Measurements from ENCODE around the gene CDK5RAP2.

Gene CDK5RAP2

DNA sequence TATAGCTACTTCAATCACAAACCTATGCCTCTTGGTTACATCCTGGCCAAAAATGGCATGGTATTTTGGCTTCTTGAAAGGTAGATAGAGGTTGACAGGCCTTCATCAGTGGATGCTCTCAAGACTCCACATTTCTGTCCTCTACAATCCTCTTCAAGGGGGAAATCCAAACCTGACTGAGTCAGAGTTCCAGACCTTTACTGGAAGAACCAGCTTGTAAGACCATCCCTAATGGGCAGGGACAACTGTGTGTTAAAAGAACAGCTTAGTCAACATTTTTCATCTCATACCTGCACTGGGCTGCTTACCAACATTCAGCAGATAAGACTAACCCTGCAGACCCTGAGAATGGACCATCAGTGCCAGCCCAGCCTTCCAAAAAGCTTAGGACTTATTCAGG, 155.7 kb downstream of the CDK5RAP2 start:
- TF ChIP-seq, protein P1, sequence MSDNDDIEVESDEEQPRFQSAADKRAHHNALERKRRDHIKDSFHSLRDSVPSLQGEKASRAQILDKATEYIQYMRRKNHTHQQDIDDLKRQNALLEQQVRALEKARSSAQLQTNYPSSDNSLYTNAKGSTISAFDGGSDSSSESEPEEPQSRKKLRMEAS (IDR thresholded peaks at IDR 0.05; ENCODE audit: low read depth, low read length) = no peak
- TF ChIP-seq, protein P2, sequence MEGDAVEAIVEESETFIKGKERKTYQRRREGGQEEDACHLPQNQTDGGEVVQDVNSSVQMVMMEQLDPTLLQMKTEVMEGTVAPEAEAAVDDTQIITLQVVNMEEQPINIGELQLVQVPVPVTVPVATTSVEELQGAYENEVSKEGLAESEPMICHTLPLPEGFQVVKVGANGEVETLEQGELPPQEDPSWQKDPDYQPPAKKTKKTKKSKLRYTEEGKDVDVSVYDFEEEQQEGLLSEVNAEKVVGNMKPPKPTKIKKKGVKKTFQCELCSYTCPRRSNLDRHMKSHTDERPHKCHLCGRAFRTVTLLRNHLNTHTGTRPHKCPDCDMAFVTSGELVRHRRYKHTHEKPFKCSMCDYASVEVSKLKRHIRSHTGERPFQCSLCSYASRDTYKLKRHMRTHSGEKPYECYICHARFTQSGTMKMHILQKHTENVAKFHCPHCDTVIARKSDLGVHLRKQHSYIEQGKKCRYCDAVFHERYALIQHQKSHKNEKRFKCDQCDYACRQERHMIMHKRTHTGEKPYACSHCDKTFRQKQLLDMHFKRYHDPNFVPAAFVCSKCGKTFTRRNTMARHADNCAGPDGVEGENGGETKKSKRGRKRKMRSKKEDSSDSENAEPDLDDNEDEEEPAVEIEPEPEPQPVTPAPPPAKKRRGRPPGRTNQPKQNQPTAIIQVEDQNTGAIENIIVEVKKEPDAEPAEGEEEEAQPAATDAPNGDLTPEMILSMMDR (IDR thresholded peaks at IDR 0.05; ENCODE audit: low read depth, low read length) = no peak
- no peak for TF ChIP-seq MYC (IDR thresholded peaks at IDR 0.05; ENCODE audit: low read depth, low read length)
- no peak for TF ChIP-seq POLR2A (IDR thresholded peaks at IDR 0.05; ENCODE audit: extremely low read depth, insufficient read length)
- DNase-seq (ENCODE audit: low read depth) = no peak
- H3K4me3 ChIP-seq (ENCODE audit: low read depth, low read length) = no peak overlapping the region

DNA sequence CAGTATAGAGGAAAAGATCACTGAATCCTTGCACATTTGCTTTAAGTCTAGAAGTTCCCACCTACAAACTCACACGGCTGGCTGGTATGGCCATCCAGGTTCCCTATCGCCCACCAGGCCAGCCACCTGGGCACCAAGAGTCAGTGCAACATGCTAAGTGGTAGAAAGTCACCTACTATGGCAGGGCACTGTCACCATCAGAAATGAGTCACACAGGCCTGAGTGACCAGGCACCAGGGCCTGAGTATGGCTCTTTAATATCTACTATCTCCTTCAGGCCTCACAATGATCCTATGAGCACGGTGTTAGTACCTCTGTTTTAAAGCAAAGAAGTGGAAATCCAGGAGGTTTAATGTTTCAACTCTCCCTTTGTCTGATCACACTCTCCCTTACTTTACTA, 156.2 kb downstream of the CDK5RAP2 start:
- DNase-seq (ENCODE audit: low read depth) = no peak
- H3K4me3 ChIP-seq (ENCODE audit: low read depth, low read length) = no peak overlapping the region
- TF ChIP-seq, protein P2 (IDR thresholded peaks at IDR 0.05; ENCODE audit: low read depth, low read length) = no peak
- TF ChIP-seq, protein P1 (IDR thresholded peaks at IDR 0.05; ENCODE audit: low read depth, low read length) = no peak
- no peak for TF ChIP-seq MYC (IDR thresholded peaks at IDR 0.05; ENCODE audit: low read depth, low read length)
- TF ChIP-seq POLR2A (IDR thresholded peaks at IDR 0.05; ENCODE audit: extremely low read depth, insufficient read length) = no peak

DNA sequence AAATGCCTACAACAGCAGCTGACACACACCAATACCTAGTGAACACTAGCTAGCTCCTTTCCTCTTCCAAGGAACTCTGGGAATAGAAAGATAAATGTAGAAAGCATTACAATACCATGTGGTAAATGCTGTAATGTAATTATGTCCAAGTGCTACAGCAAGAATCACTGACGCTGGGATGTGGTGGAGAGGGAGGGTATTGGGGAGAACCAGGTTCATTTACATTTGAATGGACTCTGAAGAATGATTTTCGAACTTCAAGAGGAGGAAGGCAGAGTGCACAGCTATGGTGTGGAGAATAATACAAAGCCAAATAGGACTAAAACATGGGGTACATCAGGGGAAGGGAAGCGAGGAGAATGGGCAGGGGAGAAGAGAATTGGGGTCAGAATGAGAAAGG, 158.0 kb downstream of the CDK5RAP2 start:
- TF ChIP-seq, protein P1 (IDR thresholded peaks at IDR 0.05; ENCODE audit: low read depth, low read length) = no peak
- no peak for DNase-seq (ENCODE audit: low read depth)
- no peak overlapping the region for H3K4me3 ChIP-seq (ENCODE audit: low read depth, low read length)

DNA sequence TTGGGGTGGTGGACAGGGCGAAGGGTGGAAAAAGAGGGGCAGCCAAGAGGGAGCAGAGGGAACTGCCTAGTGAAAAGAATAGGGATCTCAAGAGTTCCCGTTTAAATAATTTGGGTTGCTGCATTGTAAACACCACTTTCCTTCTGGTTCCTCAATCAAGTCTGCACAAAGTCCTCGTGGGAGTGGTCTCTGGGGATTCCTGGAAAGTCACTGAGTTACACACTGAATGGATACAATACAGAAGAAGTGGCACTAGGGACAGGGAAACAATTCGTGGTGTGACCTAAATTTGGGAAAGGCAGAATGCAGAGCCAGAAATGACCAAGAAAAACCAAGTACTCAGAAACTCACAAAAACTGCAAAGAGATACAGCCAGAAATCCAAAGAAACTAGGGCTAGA, 161.7 kb downstream of the CDK5RAP2 start:
- no peak for DNase-seq (ENCODE audit: low read depth)
- H3K4me3 ChIP-seq (ENCODE audit: low read depth, low read length) = no peak overlapping the region
- TF ChIP-seq MYC (IDR thresholded peaks at IDR 0.05; ENCODE audit: low read depth, low read length) = no peak
- TF ChIP-seq POLR2A (IDR thresholded peaks at IDR 0.05; ENCODE audit: extremely low read depth, insufficient read length) = no peak

DNA sequence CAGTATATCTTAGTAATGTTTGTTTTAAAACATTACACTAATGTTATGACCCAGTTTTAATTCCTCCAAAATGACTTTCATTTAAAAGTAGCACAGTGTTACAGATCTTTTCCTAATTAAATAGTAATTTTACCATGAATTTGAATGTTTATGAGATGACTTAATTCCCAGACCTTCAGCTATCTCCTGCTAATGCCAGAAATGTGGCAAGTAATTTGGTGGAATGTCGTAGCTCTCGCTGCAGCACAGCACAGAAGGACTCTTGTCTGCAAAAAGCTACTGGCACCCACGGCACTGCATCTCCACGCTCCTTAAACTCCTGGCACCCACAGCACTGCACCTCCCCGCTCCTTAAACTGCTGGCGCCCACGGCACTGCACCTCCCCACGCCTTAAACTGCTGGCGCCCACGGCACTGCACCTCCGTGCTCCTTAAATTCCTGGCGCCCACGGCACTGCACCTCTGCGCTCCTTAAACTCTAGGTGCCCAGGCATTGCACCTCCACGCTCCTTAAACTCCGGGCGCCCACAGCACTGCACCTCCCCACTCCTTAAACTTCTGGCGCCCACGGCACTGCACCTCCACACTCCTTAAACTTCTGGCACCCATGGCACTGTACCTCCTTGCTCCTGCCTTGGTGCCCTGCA, 163.1 kb downstream of the CDK5RAP2 start:
- TF ChIP-seq, protein P2 (IDR thresholded peaks at IDR 0.05; ENCODE audit: low read depth, low read length) = no peak
- TF ChIP-seq POLR2A (IDR thresholded peaks at IDR 0.05; ENCODE audit: extremely low read depth, insufficient read length) = no peak
- no peak for TF ChIP-seq MYC (IDR thresholded peaks at IDR 0.05; ENCODE audit: low read depth, low read length)
- TF ChIP-seq, protein P1 (IDR thresholded peaks at IDR 0.05; ENCODE audit: low read depth, low read length) = no peak
- no peak for DNase-seq (ENCODE audit: low read depth)
- H3K4me3 ChIP-seq (ENCODE audit: low read depth, low read length) = no peak overlapping the region

DNA sequence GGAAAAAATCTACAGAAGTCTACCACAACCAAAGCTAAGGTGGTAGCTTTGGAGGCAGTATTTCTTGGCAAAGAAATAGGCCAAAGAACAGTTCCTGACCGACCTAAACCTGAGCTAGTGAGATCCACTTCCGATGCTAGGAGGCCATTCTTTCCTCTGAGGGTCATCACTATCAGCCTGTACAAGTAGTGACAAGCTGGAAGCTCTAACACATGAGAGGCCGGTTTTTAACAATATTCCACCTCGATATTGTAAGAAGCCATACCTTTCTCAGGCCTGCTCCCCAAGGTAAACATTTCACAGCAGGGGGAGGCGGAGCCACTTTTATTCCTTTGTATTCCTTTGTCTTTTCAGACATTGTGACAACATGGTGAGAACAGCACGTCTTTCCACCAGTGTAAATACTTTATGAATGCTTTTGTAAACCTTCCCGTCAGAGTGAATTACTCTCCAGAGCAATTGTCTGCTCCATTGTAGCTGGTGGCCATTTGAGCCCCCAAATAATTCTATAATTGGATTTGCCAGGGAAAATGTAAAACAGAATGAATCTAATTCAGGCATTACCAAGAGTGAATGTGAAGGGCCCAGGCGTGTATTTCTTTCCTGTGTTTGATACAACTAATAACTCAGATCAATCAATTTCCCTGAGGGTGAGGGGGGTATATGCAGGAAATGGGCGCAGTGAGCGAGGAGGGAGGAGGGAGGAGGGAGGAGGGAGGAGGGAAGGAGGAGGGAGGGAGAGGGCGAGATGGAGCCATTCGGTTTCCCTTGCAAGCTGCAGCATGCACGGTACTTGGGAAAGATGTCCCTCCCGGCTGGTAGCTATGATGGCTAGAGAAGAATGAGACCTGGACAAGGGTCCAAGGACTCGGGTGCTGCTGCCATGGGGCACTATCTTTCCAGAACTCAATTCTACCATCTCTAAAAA, 166.6 kb downstream of the CDK5RAP2 start:
- no peak overlapping the region for H3K4me3 ChIP-seq (ENCODE audit: low read depth, low read length)
- DNase-seq (ENCODE audit: low read depth) = no peak
- TF ChIP-seq, protein P1 (IDR thresholded peaks at IDR 0.05; ENCODE audit: low read depth, low read length) = no peak
- TF ChIP-seq POLR2A (IDR thresholded peaks at IDR 0.05; ENCODE audit: extremely low read depth, insufficient read length) (no peak), MYC (IDR thresholded peaks at IDR 0.05; ENCODE audit: low read depth, low read length) (no peak)
- TF ChIP-seq, protein P2 (IDR thresholded peaks at IDR 0.05; ENCODE audit: low read depth, low read length) = no peak

All from NB4 (cell line).